Fibroblast of skin of right quadriceps (primary cell): Measurements from ENCODE around the gene RFESD.
"Not testable (repeated sequence)": the region's sequence is repeated elsewhere in the genome, so short reads cannot be mapped to it uniquely, and the experiment has no call there.

Experiments used
- DNase-seq: peaks from one replicate; pipeline ENCODE4 v3.0.0-alpha.2; 2013

The RFESD gene

GRCh38 chr5:95667678-95668077, 21.1 kb downstream of the RFESD start:
- DNase-seq, result no peak

GRCh38 chr5:95668216-95668615, 21.6 kb downstream of the RFESD start:
- DNase-seq, result peak; percentile 54

- peak; percentile 16 for DNase-seq
These were observed 22.2 kb downstream of the RFESD start for GRCh38 chr5:95668728-95669127.

- peak; percentile 76 for DNase-seq
These were observed 23.0 kb downstream of the RFESD start for GRCh38 chr5:95669540-95669939.

- DNase-seq, result no peak
These were observed 23.4 kb downstream of the RFESD start for GRCh38 chr5:95669985-95670384.

GRCh38 chr5:95670568-95670967, 24.0 kb downstream of the RFESD start:
- DNase-seq, result no peak

- DNase-seq, result no peak
These were observed 25.2 kb downstream of the RFESD start for GRCh38 chr5:95671826-95672225.

GRCh38 chr5:95672641-95673040, 26.1 kb downstream of the RFESD start:
- no peak for DNase-seq

- peak; percentile 55 for DNase-seq
These were observed 26.5 kb downstream of the RFESD start for GRCh38 chr5:95673081-95673480.

- DNase-seq, result no peak
These were observed 36.3 kb downstream of the RFESD start, which contains the start of gene SPATA9 for GRCh38 chr5:95682891-95683290. Gene SPATA9, minus strand, starts transcription at chr5:95682991. Its CDS starts 137 bp downstream, at chr5:95682854.

- DNase-seq, result no peak
These were observed 37.8 kb downstream of the RFESD start for GRCh38 chr5:95684361-95684760.

- DNase-seq, result peak; percentile 58
These were observed 40.1 kb downstream of the RFESD start for GRCh38 chr5:95686651-95687050.

GRCh38 chr5:95689680-95690079, 43.1 kb downstream of the RFESD start:
- no peak for DNase-seq

- no peak for DNase-seq
These were observed 43.8 kb downstream of the RFESD start for GRCh38 chr5:95690333-95690732.

GRCh38 chr5:95697781-95698681, 51.5 kb downstream of the RFESD start:
- DNase-seq, result peak; percentile 23

GRCh38 chr5:95699337-95699736, 52.8 kb downstream of the RFESD start:
- DNase-seq, result no peak

GRCh38 chr5:95701074-95701473, 54.5 kb downstream of the RFESD start:
- no peak for DNase-seq

- no peak for DNase-seq
These were observed 57.6 kb downstream of the RFESD start for GRCh38 chr5:95704150-95704549.

GRCh38 chr5:95706196-95706595, 59.6 kb downstream of the RFESD start:
- DNase-seq, result not testable (repeated sequence)

- DNase-seq, result no peak
These were observed 60.5 kb downstream of the RFESD start for GRCh38 chr5:95707055-95707454.
